AG09309 (cell line): Measurements from ENCODE around the gene EIF4E2.

Experiments
- DNase-seq: peaks from one replicate; pipeline ENCODE4 v3.0.0-alpha.2; 2010; ENCODE audit warnings: low read depth
- H3K4me3 ChIP-seq: 2 replicates; pipeline ENCODE4 v1.5.1; 2011; ENCODE audit warnings: mild to moderate bottlenecking, low read depth, low read length, moderate library complexity; ENCODE audit not compliant: control insufficient read depth
- CTCF ChIP-seq: IDR thresholded peaks from 2 replicates; pipeline ENCODE4 v1.5.1; 2011; ENCODE audit warnings: mild to moderate bottlenecking, low read depth, low read length, inconsistent platforms; ENCODE audit not compliant: insufficient read depth, control insufficient read depth; ENCODE audit errors: missing control alignments

The EIF4E2 gene

DNA sequence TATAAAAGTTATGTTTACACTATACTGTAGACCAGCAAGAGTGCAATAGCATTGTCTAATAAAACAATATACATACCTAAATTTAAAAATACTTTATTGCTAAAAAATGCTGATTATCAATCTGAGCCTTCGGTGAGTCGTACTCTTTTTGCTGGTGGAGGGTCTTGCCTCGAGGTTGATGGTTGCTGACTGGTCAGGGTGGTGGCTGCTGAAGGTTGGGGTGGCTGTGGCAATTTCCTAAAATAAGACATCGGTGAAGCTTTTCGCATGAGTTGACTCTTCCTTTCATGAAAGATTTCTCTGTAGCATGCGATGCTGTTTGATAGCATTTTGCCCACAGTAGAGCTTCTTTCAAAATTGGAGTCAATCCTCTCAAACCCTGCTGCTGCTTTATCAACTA lies 2.5 kb upstream of the EIF4E2 start:
- no peak for TF ChIP-seq CTCF
- no peak for DNase-seq
- no peak overlapping the region for H3K4me3 ChIP-seq

DNA sequence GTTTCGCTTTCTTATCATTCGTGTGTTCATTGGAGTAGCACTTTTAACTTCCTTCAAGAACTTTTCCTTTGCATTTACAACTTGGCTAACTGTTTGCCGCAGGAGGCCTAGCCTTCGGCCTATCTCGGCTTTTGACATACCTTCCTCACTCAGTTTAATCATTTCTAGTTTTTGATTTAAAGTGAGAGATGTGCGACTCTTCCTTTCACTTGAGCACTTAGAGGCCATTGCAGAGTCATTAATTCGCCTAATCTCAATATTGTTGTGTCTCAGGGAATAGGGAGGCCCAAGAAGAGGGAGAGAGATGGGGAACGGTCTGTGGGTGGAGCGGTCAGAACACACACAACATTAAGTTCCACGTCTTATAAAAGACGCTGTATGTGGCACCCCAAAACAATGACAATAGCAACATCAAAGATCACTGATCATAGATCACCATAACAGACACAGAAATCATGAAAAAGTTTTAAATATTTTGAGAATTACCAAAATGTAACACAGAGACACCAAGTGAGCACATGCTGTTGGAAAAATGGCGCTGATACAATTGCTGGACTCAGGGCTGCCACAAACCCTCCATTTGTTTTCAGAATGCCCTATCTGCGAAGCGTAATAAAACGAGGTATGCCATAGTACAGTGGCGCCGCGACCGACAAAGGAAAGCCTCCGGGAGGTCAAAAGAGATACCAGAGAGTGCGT lies 685 bp upstream of the EIF4E2 start:
- DNase-seq: no peak
- no peak for TF ChIP-seq CTCF
- H3K4me3 ChIP-seq: peak overlapping the region; percentile 94

GRCh38 chr2:232551250-232551638 lies 755 bp downstream of the EIF4E2 start:
- no peak for DNase-seq
- TF ChIP-seq CTCF: no peak
- H3K4me3 ChIP-seq: peak overlapping the region; percentile 94

- peak overlapping the region; percentile 94 for H3K4me3 ChIP-seq
- DNase-seq: no peak
- TF ChIP-seq CTCF: no peak
These were observed 1.3 kb downstream of the EIF4E2 start for GRCh38 chr2:232551776-232552175.

DNA sequence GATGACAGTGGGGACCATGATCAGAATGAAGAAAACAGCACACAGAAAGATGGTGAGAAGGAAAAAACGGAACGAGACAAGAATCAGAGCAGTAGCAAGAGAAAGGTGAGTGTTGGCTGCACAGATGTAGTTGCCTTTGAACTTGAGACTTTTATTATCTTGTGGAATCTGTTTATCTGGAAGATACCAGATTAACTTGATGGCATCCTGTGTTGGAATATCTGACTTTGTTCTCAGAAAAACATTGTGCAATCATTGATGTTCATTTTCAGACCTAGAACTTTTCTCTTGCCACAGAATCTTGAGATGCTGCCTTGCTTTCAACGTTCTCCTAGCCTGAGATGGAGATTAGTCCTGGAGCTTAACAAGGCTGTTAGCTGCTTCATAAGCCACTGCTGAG lies 5.9 kb downstream of the EIF4E2 start:
- TF ChIP-seq CTCF: no peak
- DNase-seq: no peak
- no peak overlapping the region for H3K4me3 ChIP-seq

DNA sequence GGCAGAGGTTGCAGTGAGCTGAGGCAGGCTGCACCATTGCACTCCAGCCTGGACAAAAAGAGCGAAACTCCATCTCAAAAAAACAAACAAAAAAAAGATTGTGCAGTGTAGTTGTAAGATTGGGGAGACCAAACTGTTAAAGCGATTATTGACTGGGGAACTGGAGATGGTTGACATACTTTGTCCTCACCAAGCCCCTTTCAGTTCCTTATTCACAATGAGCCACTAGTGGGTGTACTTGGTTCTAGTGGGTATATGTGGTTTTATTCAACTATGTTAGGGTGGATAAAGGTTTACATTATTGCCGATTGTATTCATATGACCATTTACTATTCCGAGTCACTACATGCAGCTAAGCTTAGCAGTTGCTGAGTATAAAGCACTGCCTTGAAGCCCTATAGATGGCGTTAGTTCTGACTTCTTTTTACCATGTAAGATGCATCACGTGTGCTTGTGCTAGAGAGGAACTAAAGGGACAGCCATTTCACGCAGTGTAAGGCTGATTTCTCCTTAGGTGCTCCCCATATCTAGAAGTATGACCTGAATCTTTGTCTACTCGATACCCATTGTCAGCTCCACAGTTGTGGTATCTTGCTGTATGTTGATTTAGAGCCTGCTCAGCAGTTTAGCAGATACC lies 12.1 kb downstream of the EIF4E2 start:
- H3K4me3 ChIP-seq: no peak overlapping the region
- TF ChIP-seq CTCF: no peak
- DNase-seq: no peak
